Panc1 (cell line): ENCODE results near the gene FAAP20.

Experiments used
- POLR2AphosphoS5 ChIP-seq: IDR thresholded peaks from 2 replicates; pipeline ENCODE4 v1.6.1; 2012; ENCODE audit warnings: mild to moderate bottlenecking, low read depth, low read length, moderate library complexity
- SIN3A ChIP-seq: IDR thresholded peaks from 2 replicates; pipeline ENCODE4 v1.6.1; 2012; ENCODE audit warnings: low read depth, mild to moderate bottlenecking, low read length, moderate library complexity, borderline replicate concordance; ENCODE audit not compliant: insufficient read depth
- TCF7L2 ChIP-seq: IDR thresholded peaks from 2 replicates; pipeline ENCODE4 v1.6.1; 2011; ENCODE audit warnings: mild to moderate bottlenecking, low read depth, low read length, inconsistent platforms
- TF ChIP-seq, protein P1 (sequence below): fragments of 450-650 bp; IDR thresholded peaks from 2 replicates; pipeline ENCODE4 v1.5.1; 2017; ENCODE audit warnings: mild to moderate bottlenecking
- TF ChIP-seq, protein P2 (sequence below), 2 experiments: IDR thresholded peaks; 2 replicates each; pipeline ENCODE4 v1.6.1; 2011 to 2012; ENCODE audit warnings: low read depth in 2 of 2, control low read depth in 1 of 2, low read length in 1 of 2, mild to moderate bottlenecking in 1 of 2, moderate library complexity in 1 of 2; ENCODE audit not compliant: insufficient read depth in 1 of 2

DNA sequence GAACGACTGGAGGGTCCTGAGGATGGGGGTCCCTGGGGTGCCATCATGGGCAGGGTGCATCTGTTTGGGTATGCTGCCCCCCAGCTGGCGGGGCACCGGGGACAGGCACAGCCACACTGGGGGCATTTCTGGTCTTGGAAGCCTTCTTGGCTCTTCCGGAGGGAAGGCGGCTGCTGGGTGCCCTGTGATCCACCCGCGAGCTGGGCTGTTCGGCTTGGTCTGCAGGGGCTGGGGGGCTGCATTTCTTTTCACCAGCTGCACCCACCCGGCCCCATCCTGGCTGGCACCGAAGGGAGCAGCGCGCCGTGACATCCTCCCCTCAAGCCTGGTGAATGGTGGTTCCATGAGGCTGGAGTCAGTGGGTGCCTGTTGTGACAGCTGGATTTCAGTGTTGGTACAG, 12.2 kb downstream of the FAAP20 start:
- TF ChIP-seq SIN3A (no peak), POLR2AphosphoS5 (no peak), TCF7L2 (no peak)
- TF ChIP-seq, protein P1, sequence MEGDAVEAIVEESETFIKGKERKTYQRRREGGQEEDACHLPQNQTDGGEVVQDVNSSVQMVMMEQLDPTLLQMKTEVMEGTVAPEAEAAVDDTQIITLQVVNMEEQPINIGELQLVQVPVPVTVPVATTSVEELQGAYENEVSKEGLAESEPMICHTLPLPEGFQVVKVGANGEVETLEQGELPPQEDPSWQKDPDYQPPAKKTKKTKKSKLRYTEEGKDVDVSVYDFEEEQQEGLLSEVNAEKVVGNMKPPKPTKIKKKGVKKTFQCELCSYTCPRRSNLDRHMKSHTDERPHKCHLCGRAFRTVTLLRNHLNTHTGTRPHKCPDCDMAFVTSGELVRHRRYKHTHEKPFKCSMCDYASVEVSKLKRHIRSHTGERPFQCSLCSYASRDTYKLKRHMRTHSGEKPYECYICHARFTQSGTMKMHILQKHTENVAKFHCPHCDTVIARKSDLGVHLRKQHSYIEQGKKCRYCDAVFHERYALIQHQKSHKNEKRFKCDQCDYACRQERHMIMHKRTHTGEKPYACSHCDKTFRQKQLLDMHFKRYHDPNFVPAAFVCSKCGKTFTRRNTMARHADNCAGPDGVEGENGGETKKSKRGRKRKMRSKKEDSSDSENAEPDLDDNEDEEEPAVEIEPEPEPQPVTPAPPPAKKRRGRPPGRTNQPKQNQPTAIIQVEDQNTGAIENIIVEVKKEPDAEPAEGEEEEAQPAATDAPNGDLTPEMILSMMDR: no peak
- TF ChIP-seq, protein P2, sequence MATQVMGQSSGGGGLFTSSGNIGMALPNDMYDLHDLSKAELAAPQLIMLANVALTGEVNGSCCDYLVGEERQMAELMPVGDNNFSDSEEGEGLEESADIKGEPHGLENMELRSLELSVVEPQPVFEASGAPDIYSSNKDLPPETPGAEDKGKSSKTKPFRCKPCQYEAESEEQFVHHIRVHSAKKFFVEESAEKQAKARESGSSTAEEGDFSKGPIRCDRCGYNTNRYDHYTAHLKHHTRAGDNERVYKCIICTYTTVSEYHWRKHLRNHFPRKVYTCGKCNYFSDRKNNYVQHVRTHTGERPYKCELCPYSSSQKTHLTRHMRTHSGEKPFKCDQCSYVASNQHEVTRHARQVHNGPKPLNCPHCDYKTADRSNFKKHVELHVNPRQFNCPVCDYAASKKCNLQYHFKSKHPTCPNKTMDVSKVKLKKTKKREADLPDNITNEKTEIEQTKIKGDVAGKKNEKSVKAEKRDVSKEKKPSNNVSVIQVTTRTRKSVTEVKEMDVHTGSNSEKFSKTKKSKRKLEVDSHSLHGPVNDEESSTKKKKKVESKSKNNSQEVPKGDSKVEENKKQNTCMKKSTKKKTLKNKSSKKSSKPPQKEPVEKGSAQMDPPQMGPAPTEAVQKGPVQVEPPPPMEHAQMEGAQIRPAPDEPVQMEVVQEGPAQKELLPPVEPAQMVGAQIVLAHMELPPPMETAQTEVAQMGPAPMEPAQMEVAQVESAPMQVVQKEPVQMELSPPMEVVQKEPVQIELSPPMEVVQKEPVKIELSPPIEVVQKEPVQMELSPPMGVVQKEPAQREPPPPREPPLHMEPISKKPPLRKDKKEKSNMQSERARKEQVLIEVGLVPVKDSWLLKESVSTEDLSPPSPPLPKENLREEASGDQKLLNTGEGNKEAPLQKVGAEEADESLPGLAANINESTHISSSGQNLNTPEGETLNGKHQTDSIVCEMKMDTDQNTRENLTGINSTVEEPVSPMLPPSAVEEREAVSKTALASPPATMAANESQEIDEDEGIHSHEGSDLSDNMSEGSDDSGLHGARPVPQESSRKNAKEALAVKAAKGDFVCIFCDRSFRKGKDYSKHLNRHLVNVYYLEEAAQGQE (IDR thresholded peaks at IDR 0.05; ENCODE audit: insufficient read depth in 1 of 2, low read depth in 2 of 2, low read length in 1 of 2): no peak
